ENCODE results near the gene UBE2QL1. TPM values are rescaled to one million over a fixed set of nuclear protein-coding genes. Genes with fewer than 3 reads are reported as not detected.

Gene UBE2QL1
- total RNA-seq, 1 donor from 2014 or later: not detected

DNA sequence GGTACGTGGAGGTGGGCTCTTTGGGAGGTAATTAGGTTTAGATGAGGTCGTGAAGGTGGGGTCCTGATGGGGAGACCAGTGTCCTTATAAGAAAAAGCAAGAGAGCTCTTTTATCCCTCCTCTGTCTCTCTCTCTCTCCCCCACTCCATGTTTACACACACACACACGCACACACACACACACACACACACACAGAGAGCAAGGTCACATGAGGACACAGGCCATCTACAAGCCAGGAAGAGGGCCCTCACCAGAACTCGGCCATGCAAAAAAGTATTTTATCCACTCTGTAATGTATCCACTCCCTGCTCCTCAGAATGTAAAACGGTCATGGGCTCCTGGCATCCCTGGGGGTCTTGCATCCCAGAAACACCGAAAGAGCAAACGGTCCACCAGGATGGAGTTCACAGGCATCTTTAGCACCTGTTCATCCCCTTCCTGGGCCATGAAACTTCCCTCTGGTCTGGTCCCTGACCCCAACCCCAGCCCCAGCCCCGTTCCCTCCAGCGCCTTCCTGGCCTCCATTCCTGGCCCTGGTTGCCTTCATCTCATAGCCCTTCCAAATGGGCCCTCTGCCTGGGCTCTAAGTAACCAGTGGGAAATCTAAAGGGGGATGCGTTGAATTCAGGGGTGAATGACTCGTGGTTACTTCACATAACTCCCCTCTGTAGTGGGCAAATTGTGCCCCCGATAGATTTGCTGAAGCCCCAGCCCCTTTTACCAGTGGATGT is 95.3 kb downstream of the UBE2QL1 start:
- H3K4me1 ChIP-seq: no peaks in the 10 kb centered on the region
- intact Hi-C loops (cut with DNase I): no loop called here
- TF ChIP-seq, protein P1, sequence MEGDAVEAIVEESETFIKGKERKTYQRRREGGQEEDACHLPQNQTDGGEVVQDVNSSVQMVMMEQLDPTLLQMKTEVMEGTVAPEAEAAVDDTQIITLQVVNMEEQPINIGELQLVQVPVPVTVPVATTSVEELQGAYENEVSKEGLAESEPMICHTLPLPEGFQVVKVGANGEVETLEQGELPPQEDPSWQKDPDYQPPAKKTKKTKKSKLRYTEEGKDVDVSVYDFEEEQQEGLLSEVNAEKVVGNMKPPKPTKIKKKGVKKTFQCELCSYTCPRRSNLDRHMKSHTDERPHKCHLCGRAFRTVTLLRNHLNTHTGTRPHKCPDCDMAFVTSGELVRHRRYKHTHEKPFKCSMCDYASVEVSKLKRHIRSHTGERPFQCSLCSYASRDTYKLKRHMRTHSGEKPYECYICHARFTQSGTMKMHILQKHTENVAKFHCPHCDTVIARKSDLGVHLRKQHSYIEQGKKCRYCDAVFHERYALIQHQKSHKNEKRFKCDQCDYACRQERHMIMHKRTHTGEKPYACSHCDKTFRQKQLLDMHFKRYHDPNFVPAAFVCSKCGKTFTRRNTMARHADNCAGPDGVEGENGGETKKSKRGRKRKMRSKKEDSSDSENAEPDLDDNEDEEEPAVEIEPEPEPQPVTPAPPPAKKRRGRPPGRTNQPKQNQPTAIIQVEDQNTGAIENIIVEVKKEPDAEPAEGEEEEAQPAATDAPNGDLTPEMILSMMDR (IDR thresholded peaks at IDR 0.05): no peak
- no peak overlapping the region for H3K27ac ChIP-seq
- no peak for ATAC-seq
- H3K9me3 ChIP-seq: no peaks in the 10 kb centered on the region
- no peak overlapping the region for H3K4me3 ChIP-seq
- H3K36me3 ChIP-seq: no peaks in the 10 kb centered on the region
- no peak for DNase-seq
- H3K27me3 ChIP-seq (ENCODE audit: low read depth): no peaks in the 10 kb centered on the region

Other genes with a start within 250 kb of the UBE2QL1 start
- 30.3 TPM for gene MED10, start 70.3 kb upstream of the UBE2QL1 start, total RNA-seq
- 43.3 TPM for gene NSUN2, start 184.2 kb downstream of the UBE2QL1 start, total RNA-seq
- 8.3 TPM for gene SRD5A1, start 184.6 kb downstream of the UBE2QL1 start, total RNA-seq